ENCODE results near the gene SELENOS.
A peak's percentile ranks its signal among the peaks of the same experiment; 100 is the strongest.
"Not testable (repeated sequence)": the region's sequence is repeated elsewhere in the genome, so short reads cannot be mapped to it uniquely, and the experiment has no call there.

The SELENOS gene

DNA sequence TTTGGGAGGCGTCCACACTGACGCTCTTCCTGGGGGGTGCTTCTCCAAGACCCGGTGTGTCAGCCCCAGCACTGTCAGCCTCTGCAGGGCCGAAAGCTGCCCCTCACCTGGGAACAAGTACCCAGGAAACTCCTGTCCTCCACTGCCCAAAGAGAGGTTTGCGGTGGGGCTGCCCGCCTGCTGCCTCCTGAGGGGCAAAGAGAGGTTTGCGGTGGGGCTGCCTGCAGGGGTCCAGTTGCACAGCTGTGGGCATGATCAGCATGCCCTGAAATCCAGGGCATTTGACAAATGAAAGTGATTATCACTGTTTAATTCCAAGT is 32.8 kb upstream of the SELENOS start:
- DNase-seq (ENCODE audit: low read depth in 1 of 2, low spot score in 1 of 2), result no peak

DNA sequence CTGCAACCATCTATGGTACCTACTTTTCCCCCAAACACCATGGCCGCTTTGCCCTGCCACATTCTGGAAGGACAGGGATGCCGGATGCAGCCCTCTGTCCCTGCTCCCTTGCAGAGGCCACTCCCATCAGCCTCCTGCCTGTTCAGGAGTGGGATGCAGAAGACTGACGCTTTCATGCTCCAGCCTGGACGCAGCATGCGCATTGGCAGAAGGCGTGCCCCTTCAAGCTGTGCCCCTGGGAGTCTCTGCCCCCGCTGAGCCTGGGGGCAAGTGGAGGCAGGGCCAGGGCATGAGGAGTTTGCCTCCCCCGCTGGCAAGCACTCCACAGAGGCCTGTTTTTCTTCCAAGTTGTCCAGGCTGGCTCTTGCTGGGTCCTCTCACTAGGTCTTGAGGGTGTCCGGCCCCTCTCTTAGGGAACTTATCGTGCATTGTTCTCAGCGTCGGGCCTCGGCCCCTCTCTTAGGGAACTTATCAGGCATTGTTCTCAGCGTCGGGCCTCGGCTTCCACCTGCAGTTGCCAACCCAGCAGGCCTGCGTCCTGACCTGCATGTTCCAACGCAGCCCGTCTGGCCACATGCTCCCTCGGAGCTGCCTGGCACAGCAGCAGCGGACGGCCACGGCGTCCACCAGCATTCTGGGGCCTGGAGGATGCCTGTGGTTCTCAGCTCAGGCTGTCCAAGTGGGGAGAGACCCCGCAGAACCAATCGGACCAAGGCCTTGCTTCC is 32.3 kb upstream of the SELENOS start:
- no peak for DNase-seq (ENCODE audit: low read depth in 1 of 2, low spot score in 1 of 2)

DNA sequence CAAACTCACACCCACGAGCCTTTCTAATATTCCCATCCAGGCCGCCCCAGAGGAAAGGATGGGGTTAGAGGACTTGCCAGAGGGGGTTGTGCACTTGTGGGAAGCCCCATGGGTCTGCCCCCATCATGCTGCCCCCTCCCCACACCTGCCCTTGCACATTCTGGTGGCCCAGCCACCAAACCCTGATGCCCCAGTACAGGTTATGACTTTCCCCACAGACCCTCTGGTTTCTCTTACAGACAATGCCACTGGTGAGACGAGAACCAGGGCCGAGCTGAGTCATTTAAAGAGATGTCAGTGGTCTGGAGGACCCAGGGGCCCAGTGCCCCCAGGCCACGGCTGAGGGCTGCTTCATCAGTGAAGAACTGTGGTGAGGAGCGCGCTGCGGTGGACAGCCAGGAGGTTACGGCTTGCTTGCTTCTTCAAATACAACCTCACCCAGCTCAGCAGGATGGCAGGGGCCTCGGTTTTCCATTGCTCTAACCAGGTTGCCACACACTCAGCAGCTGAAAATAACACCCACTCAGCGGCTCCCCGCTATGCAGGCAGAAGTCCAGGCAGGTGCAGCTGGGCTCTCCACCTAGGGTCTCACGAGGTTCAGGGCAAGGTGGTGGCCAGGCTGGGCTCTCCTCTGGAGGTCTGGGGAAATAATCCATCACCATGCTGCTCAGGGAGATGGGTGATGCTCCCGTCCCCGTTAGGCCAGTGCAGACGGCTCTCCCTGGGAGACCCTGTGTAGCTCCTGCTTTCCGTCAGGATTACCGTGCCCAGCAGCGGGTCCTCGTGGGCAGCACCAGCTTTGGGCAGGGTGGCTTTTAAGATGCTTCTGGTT is 31.5 kb upstream of the SELENOS start:
- no peak for DNase-seq (ENCODE audit: low read depth in 1 of 2, low spot score in 1 of 2)

DNA sequence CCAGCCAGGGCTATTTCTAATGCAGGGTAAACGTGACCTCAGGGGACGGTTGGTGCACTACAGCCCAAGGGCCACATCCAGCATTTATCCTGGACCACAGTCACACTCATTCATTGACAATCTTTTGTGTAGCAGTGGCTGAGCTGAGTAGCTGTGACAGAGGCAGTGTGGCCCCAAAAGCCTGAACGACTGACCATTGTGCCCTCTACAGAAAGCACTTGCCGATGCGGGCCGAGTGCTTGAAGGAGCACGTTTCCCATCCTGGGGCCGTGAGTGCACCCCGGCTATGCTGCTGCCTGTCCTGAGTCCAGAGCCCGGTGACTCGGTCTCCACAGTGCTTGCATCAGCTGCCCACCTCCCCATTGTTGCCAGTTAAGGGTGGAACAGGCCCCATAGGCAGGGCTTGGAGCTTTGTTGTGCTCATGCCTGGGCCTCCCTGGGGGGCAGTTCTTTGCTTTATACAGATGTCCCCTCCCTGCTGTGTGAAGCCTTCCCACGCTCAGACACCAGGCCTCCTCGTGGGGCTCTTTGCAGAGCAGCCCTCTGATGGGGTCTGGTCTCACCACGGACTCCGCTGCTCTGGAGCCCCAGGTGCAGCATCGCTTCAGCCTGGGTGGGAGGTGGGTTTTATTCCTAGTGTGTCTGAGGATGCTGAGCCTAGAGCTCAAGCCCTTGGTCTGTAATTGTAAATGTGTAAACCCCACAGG is 30.8 kb upstream of the SELENOS start:
- no peak for DNase-seq (ENCODE audit: low read depth in 1 of 2, low spot score in 1 of 2)

DNA sequence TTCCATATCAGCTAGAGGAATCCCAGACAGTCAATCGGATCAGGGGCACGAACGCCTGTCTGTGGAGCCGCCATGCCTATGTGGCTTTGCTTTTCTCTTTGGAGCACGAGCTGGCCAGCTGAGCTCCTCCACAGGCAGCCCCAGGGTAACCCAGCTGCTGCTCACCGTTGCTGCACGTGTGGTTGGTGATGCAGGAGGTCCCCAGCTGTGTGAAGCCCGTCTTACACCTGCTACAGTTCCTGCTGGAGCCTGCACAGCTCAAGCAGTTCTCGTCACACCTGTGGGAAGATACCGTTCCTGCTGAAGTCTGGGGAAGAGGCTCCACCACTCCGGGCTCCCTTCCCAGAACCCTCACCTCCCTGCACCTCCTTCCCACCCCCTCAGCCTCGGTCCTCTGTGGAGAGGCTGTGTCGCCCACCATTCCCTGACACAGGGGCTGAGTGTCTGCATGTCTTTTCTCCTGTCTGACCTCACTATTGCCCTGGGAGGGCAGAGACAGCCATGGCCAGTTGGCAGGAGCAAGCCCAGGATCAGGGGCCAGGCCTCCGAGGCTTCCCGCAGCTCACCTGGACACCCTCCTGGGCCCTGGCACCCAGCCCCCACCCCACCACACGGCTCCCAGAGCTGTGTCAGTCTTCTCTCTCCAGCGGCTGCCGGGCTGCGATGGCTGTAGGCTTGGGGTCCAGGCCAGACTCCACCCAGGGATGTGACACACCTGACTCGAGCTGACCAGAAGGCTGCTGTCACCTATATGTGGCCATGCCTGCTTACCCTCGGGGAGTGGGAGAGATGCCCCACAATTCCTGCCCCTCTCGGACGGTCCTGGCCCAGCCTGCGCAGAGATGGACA is 30.0 kb upstream of the SELENOS start:
- no peak for DNase-seq (ENCODE audit: low read depth in 1 of 2, low spot score in 1 of 2)

DNA sequence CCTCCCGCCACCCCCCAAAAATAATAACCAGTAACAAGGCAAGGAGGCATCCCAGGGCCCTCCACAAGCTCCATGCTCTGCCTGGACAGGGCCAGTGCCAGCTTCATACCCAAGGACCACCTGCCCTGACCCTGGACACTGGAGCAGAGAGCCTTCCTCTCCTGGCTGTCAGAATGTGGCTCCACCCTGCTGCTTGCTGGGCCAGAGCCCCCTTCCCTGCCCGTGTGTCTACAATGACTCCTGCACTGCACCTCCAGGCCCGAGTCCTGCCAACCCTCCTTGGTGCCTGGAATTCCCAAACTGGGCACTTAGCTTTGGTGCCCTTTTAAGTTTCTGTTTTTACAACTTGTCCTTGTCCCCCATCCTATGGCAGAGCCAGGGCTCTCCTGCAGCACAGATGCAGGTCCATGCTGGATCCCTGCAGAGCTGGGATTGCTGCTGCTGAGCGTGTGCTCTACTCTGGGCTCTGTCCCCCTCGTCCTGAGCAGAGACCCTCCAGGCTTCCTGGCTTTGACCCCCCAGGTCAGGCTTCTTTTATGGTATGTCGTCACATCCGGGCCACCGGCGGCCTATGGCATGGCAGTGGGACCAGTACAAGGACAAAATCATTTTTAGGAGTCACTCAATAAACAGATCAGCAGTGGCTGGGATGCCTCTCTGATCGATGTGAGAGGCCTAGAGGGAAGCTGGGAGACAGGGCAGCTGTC is 29.2 kb upstream of the SELENOS start:
- DNase-seq (ENCODE audit: low read depth in 1 of 2, low spot score in 1 of 2), result no peak

DNA sequence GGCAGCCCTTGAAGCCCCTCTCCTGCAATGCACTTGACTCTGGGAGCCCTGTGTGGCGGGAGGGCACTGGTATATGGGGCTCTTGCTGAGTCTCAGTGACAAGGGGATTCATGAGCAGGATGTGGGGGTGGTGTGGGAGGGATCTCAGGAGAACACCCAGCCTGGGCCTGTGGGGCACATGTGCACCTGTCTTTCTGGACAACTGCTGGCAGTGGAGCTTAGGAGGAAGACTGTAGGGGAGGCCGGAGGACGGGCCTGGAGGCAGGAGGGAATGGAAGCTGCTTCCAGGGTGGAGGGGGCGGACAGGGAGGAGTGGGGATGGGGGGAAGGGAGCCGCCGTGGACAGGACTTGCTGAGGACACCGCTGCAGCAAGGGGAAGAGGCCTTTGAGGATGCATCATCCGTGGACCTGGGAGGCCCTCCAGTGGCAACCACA is 28.6 kb upstream of the SELENOS start:
- DNase-seq (ENCODE audit: low read depth in 1 of 2, low spot score in 1 of 2), result no peak

DNA sequence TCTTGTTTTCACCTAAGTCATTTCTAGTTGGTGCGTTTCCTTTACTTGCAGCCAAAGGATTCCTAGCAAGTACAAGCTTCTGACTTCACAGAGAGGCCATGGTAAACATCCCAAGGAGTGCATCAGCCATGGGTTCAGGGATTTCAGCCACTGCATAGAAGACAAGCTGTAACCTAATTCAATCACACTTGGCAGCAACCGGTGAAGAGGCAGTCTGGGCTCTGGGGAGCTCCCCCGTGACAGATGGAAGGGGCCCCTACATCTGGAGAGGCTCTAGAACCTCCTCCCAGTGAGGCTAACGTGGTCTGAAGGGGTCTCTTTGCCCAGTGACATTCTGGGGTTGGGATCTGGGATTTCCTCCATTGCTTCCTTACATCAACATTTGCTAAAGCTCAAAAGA is 26.1 kb upstream of the SELENOS start:
- no peak for DNase-seq (ENCODE audit: low read depth in 1 of 2, low spot score in 1 of 2)

DNA sequence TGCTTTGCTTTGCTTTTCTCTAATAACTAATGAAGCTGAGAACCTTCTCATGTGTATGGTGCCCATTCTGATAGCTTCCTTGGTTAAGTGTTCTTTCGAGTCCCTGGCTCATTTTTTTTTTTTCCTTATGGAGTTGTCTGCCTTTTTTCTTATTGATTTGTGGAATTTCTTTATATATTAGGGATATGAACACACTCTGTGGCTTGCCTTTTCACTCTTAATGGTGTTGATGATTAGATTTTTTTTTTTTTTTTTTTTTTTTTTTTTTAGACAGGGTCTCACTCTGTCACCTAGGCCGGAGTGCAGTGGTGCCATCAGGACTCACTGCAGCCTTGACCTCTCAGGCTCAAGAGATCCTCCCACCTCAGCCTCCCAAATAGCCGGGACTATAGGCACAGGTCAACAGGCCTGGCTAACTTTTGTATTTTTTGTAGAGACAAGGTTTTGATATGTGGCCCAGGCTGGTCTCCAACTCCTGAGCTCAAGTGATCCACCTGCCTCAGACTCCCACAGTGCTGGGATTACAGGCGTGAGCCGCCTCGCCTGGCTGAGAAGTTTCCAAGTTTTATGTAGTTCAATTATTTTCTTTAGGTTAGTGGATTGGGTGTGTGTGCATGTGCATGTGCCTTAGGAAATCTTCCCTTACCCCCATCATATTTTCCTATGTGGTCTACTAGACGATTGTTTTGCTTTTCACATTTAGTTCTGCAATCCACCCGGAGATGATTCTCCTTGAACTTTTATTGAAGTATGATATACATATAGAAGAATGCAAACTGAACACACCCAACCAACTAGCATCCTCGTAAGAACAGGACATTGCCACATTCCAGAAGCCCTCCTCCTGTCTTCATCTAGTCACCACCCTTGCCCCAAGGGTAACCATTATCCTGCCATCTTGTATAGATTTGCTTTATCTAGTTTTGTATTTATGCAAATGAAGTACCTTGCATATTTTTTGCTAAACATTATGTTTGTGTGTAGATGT is 19.4 kb upstream of the SELENOS start:
- no peak for DNase-seq (ENCODE audit: low read depth in 1 of 2, low spot score in 1 of 2)

DNA sequence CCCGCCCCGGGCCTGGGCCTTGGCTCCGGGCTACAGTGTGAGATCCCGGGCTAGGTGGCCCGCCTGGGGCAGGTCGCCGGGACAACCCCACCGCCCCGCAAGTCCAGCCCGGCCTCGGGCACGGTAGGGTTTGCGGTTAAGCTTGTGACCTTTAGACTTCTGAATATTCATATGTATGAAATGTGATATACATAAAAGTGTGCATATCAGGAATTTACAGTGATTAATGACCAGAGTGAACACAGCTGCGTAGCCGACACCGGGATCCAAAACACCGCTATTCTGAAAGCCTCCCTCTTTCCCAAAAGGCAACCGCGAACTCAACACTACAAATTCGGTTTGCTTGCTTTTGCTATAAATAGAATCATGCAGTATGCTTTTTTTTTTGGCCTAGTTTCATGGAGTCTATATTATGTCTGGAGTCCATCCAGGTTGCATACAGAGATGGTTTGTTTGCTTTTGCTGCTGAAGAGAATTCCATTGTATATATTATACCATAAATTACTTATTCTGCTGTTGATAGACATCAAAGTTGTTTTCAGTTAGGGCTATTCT is 18.4 kb upstream of the SELENOS start:
- DNase-seq (ENCODE audit: low read depth in 1 of 2, low spot score in 1 of 2), result no peak

DNA sequence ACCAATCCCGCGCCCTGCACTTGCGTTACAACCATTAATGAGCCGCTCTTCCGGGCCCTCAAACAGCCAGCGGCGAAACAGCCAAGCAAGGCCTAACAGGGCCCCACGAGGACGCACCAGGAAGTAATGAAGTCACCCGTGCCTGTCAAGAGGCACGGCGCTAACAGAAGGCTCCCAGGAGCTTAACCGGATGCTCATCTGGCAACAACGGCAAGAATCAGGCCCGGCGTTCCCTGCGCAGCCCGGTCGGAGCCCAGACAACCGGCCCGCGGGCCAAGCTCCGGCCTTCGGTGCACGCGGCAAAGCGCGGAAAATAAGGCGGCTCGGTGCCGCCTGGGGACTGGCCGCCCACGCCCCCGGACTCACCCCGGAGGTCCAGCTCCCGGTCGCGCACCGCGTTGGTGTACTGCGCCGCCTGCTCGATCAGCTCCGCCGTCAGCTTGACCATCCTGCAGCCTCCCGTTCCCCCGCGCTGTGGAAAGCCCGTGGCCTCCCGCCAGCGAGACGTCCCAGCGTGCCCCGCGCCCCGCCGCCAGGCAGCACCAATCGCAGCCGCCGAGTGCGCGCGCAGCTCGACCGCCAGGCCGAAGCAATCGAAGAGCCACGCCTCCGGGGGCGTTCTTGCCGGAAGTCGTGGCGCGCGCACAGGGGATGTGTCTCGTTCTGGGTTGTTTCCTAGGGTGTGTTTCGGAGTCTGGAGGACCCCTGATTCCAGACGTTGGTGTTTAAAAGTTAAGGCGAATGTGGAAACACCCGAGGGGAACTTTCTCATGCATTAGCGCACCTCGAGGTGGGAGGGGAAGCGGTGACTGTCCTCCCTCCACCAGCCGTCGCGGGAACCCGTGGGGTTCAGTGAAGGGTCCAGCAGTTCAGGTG is 17.7 kb upstream of the SELENOS start, which contains the start of gene SNRPA1:
Gene SNRPA1, minus strand, starts transcription at position 518 of the 876 bp plus-strand sequence. Its CDS starts 70 bp downstream, at position 448.
- DNase-seq (ENCODE audit: low read depth in 1 of 2, low spot score in 1 of 2), result peak; percentile 95 to 96

DNA sequence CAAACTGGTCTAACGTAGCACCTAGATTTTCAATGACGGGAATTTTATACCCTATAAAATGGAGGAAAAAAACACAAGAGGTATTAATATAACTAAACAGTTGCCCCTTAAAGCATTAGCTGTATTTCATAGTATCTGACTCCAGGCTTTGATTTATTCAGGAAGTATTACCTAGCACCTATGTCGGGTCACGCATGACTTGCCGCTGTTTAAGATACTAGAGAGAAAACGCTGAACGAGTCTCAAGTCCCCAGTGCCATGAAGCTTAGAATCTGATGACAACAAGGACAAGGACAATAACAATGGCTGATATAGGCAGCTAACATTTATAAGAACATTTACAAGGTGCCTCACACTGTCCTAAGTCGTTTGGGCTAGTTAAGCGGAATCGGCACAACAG is 15.8 kb upstream of the SELENOS start:
- DNase-seq (ENCODE audit: low read depth in 1 of 2, low spot score in 1 of 2), result no peak

DNA sequence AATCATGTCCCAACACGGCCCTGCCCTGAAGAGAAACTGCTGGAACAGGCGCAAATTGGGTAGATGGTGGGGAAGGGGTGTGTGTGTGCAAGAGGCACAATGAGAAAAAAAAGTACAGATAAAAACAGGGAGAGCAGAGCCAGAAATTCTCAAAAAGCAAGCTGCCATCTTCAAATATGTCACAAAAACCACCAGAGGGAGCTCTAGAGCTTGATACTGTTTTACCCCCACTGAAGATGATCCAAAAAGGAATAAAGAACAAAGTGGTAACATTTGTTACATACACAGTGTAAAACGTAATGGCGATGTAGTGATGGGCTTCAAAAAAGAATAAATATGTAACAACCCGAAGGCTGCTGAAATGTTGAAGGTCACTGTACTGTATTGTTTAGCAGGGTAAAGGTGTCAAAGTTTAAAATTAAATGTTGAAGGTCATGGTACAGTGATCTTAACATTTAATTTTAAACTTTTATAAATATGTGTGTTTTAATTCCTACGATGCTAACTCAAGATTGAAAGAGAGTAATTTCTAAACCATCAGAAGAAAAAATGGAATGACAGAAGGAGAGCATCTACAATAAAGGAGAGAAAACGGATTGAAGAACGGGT is 11.7 kb upstream of the SELENOS start:
- DNase-seq (ENCODE audit: low read depth in 1 of 2, low spot score in 1 of 2), result no peak

DNA sequence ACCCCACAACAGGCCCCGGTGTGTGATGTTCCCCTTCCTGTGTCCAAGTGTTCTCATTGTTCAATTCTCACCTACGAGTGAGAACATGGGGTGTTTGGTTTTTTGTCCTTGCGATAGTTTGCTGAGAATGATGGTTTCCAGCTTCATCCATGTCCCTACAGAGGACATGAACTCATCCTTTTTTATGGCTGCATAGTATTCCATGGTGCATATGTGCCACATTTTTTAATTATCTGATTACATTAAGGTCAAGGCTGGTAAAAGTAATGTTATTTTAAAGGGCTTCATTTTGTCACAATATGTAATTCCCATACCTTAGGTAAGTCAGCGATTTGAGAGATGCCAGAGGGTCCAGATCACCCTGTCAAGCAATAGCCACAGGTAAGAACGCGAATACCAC is 10.1 kb upstream of the SELENOS start:
- not testable (repeated sequence) for DNase-seq (ENCODE audit: low read depth in 1 of 2, low spot score in 1 of 2)

DNA sequence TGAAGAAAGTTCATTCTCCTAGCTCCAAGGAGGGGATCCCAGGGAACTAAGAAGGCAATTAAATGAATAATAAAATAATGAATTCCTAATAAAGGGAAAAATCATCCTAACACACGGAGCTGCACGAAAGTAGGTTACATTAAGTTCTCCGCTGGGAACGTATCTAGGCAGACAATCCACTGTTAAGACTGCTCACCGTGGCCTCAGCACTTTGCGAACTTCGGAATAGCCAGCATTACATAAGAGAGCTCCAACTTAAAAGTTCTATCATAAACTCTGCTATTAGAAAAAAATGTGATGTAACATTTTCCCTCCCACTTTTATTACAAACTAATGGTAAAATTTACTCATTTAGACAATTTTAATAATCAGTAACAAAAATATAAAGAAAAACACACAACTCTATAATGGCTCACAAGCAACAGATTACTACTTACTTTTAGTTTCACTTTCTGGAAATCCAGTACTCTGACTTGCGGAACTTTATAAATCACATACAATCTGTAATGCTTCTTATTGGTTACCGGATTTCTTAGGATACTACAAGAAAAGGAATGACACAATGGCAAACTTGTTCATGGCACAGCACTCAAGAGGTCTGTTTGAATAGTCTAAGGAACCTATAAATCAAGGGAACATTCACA is 9.3 kb upstream of the SELENOS start:
- DNase-seq (ENCODE audit: low read depth in 1 of 2, low spot score in 1 of 2), result no peak

DNA sequence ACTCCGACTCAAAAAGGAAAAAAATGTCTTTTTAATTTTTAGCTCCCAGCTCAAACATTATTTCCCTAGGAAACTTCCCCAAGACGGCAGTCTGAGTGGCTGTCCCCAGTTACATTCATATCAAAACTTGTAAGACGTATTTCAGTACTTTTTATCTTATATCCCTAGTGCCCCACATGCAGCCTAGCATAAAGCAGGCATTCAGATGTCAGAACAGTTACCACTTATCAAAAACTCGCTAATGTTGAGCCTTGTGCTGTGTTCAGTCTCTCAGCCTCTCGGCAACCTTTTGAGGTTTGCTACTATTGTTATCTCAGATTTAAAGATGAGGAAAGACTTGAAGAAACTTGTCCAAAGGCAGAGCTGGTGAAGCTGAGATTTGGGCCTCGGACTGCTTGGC is 6.6 kb upstream of the SELENOS start:
- no peak for DNase-seq (ENCODE audit: low read depth in 1 of 2, low spot score in 1 of 2)

DNA sequence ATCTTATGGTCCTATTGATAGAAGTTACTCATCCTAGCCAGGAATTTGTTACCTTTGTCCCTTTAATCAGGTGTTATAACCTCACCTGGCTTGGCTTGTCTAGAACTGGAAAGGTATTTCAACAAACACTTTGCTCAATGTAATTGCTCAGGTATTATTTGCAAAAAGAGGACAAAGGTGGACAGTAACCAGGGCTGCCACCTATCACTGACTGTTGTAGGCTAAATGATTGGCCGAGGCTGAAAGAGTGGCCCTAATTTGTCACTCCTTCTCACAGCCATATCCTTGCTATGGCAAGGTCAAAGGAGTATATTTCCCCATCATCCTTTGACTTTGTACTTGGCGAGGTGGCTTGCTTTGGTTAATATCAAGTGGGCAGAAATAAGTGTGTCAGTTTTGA is 2.7 kb upstream of the SELENOS start:
- DNase-seq (ENCODE audit: low read depth in 1 of 2, low spot score in 1 of 2), result no peak
